Naive thymus-derived CD4-positive, alpha-beta T cell (primary cell): ENCODE measurements around the gene PPM1H. TPM values are rescaled to one million over a fixed set of nuclear protein-coding genes. Genes with fewer than 3 reads are reported as not detected.
"Not testable (repeated sequence)": the region's sequence is repeated elsewhere in the genome, so short reads cannot be mapped to it uniquely, and the experiment has no call there.

ENCODE experiments used
- ATAC-seq: fragments of 150-1000 bp; cut with Tn5 transposase; 2 replicates; pipeline ENCODE4 v1.10.0; 2021; ENCODE audit warnings: mild to moderate bottlenecking, moderate library complexity
- CTCF ChIA-PET: fragments of 350-600 bp; sonication (Branson Sonifier 250); formaldehyde crosslinking; loops from one replicate; lab custom pipeline; 2021; ENCODE audit warnings: antibody characterized with exemption; lab: Charles Lee
- POLR2A ChIA-PET: fragments of 350-600 bp; sonication (Branson Sonifier 250); formaldehyde crosslinking; loops from one replicate; lab custom pipeline; 2021; ENCODE audit warnings: antibody characterized with exemption, inconsistent platforms; lab: Charles Lee
- DNase-seq, 9 donors: peaks; one replicate each; pipeline versions ENCODE4 v3.0.0 to v3.0.0-alpha.2; 2020 to 2022; ENCODE audit warnings: mixed read lengths in 1 of 9
- H3K27ac ChIP-seq: one replicate; pipeline ENCODE4 v1.7.0; 2013; ENCODE audit warnings: mild to moderate bottlenecking, low read depth, low read length, moderate library complexity
- H3K27me3 ChIP-seq, 2 donors: one replicate each; pipeline ENCODE4 v1.7.0; 2013; ENCODE audit warnings: low read length in 2 of 2, mild to moderate bottlenecking in 2 of 2, moderate library complexity in 2 of 2; ENCODE audit not compliant: control insufficient read depth in 2 of 2, insufficient read depth in 2 of 2
- H3K36me3 ChIP-seq, 3 experiments: 1 replicate in 2 of 3; 2 replicates in 1 of 3; pipeline ENCODE4 v1.7.0; 2013; ENCODE audit warnings: low read length in 3 of 3, mild to moderate bottlenecking in 3 of 3, moderate library complexity in 1 of 3; ENCODE audit not compliant: insufficient read depth in 3 of 3, control insufficient read depth in 2 of 3
- H3K4me1 ChIP-seq, 2 donors: one replicate each; pipeline ENCODE4 v1.7.0; 2013; ENCODE audit warnings: low read length in 2 of 2, mild to moderate bottlenecking in 2 of 2, moderate library complexity in 1 of 2; ENCODE audit not compliant: control insufficient read depth in 2 of 2, insufficient read depth in 2 of 2
- H3K4me3 ChIP-seq: 2 replicates; pipeline ENCODE4 v1.7.0; 2013; ENCODE audit warnings: mild to moderate bottlenecking, low read length
- H3K9me3 ChIP-seq, 3 experiments: 1 replicate in 2 of 3; 2 replicates in 1 of 3; pipeline ENCODE4 v1.7.0; 2013; ENCODE audit warnings: low read length in 3 of 3; ENCODE audit not compliant: control insufficient read depth in 2 of 3
- H3K27ac Mint-ChIP-seq, 9 donors: one replicate each; pipeline ENCODE4 v1.8.0; 2020 to 2022; ENCODE audit warnings: mixed read lengths in 9 of 9, mild to moderate bottlenecking in 8 of 9, moderate library complexity in 5 of 9, inconsistent platforms in 2 of 9
- H3K27me3 Mint-ChIP-seq, 5 donors: one replicate each; pipeline ENCODE4 v1.8.0; 2021 to 2022; ENCODE audit warnings: mixed read lengths in 5 of 5, mild to moderate bottlenecking in 1 of 5
- H3K36me3 Mint-ChIP-seq, 5 donors: one replicate each; pipeline ENCODE4 v1.8.0; 2020 to 2022; ENCODE audit warnings: mixed read lengths in 5 of 5, mild to moderate bottlenecking in 3 of 5, inconsistent platforms in 1 of 5
- H3K4me1 Mint-ChIP-seq, 7 donors: one replicate each; pipeline ENCODE4 v1.8.0; 2020 to 2022; ENCODE audit warnings: mixed read lengths in 7 of 7, mild to moderate bottlenecking in 3 of 7, inconsistent platforms in 1 of 7
- H3K4me3 Mint-ChIP-seq, 10 donors: one replicate each; pipeline ENCODE4 v1.8.0; 2020 to 2022; ENCODE audit warnings: mild to moderate bottlenecking in 10 of 10, mixed read lengths in 10 of 10, moderate library complexity in 6 of 10, inconsistent platforms in 2 of 10
- H3K9me3 Mint-ChIP-seq, 11 donors: one replicate each; pipeline ENCODE4 v1.8.0; 2020 to 2022; ENCODE audit warnings: mixed read lengths in 11 of 11, mild to moderate bottlenecking in 4 of 11, inconsistent platforms in 1 of 11, moderate library complexity in 1 of 11
- intact Hi-C, 2 donors: fragments of 100-400 bp; cut with micrococcal nuclease; formaldehyde crosslinking; loops; one replicate each; pipeline ENCODE4 v1.15.1; 2023
- polyA plus RNA-seq, 2 donors: library from polyadenylated mRNA; unstranded; fragments of 300-500 nt; fragmentation: Illumina TruSeq; gene quantifications; one replicate each; pipeline ENCODE4 v1.2.3, GENCODE V29; 2021
- total RNA-seq, 6 experiments: library from RNA in 5 of 6; stranded (reverse) in 5 of 6; gene quantifications; 1 replicate in 5 of 6; 2 replicates in 1 of 6; pipeline ENCODE4 v1.2.3 and lab custom pipeline; 2021 to 2026

Gene PPM1H
- total and polyA plus RNA-seq, 7 experiments from 2014 or later = 0.08 to 2.1 (median 0.34) TPM; not detected in 4

GRCh38 chr12:62947364-62947763 is 12.4 kb upstream of the PPM1H start:
- H3K4me1 Mint-ChIP-seq = no peaks in the 10 kb centered on the region
- no peaks in the 10 kb centered on the region for H3K9me3 ChIP-seq
- ATAC-seq = no peak
- H3K27ac Mint-ChIP-seq = no peak overlapping the region
- H3K4me1 ChIP-seq = no peaks in the 10 kb centered on the region
- H3K27me3 Mint-ChIP-seq = peaks cover 4 to 33% (median 18%) of the 10 kb centered on the region in 5 donors
- peaks cover 0 to 17% (median 4%) of the 10 kb centered on the region in 11 donors for H3K9me3 Mint-ChIP-seq
- no peak overlapping the region for H3K4me3 Mint-ChIP-seq
- H3K36me3 Mint-ChIP-seq = no peaks in the 10 kb centered on the region
- ChIA-PET POLR2A (no interaction called here), CTCF (no interaction called here)
- H3K27me3 ChIP-seq = no peaks in the 10 kb centered on the region
- H3K4me3 ChIP-seq = no peak overlapping the region
- intact Hi-C loops = no loop called here
- H3K27ac ChIP-seq = no peak overlapping the region
- no peaks in the 10 kb centered on the region for H3K36me3 ChIP-seq
- no peak for DNase-seq

GRCh38 chr12:62943779-62944395 is 8.9 kb upstream of the PPM1H start:
- no peak overlapping the region for H3K27ac ChIP-seq
- no peak for DNase-seq
- H3K9me3 ChIP-seq = no peaks in the 10 kb centered on the region
- ChIA-PET POLR2A (no interaction called here), CTCF (interaction anchor here (0.6 kb wide), 1 partner anchor 1984 kb away, joined by 4 read pairs; no protein-coding TSS in a partner anchor)
- Mint-ChIP-seq H3K4me3 (no peak overlapping the region), H3K4me1 (no peaks in the 10 kb centered on the region), H3K9me3 (peaks cover 0 to 6% (median 0%) of the 10 kb centered on the region in 11 donors), H3K27me3 (peaks cover 8 to 28% (median 13%) of the 10 kb centered on the region in 5 donors), H3K27ac (no peak overlapping the region), H3K36me3 (no peaks in the 10 kb centered on the region)
- H3K27me3 ChIP-seq = no peaks in the 10 kb centered on the region
- H3K36me3 ChIP-seq = no peaks in the 10 kb centered on the region
- no peak overlapping the region for H3K4me3 ChIP-seq
- no peaks in the 10 kb centered on the region for H3K4me1 ChIP-seq
- intact Hi-C loops = no loop called here
- no peak for ATAC-seq

DNA sequence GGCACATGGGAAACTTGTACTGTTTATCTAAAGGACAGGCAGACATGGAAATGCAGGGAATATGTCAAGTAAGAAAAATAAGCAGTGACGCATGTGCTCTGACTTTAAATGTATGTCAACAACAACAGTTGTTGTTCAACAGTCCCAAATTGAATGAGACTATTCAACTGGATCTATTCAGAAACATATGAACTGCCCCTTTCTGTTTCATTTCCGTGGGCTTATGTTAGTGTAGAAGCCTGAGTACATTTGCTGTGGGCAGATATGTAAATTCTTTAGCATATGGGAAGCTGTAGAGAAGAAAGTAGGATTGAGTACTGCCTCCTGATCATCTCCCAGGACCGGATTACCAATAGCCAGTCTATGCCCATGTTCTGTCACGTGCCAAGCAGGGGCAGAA is 7.4 kb upstream of the PPM1H start:
- H3K4me3 ChIP-seq, H3K4me3 Mint-ChIP-seq, H3K36me3 Mint-ChIP-seq, POLR2A ChIA-PET, H3K27me3 ChIP-seq, H3K9me3 Mint-ChIP-seq, H3K36me3 ChIP-seq, H3K4me1 ChIP-seq, H3K27ac Mint-ChIP-seq, H3K4me1 Mint-ChIP-seq, DNase-seq, H3K27ac ChIP-seq, CTCF ChIA-PET, intact Hi-C loops, ATAC-seq, H3K9me3 ChIP-seq: not testable (repeated sequence)
- H3K27me3 Mint-ChIP-seq = peaks cover 10 to 28% (median 13%) of the 10 kb centered on the region in 5 donors

GRCh38 chr12:62934239-62934798 is 631 bp downstream of the PPM1H start:
- H3K36me3 ChIP-seq = no peaks in the 10 kb centered on the region
- H3K4me3 ChIP-seq = no peak overlapping the region
- H3K4me1 Mint-ChIP-seq = peaks cover 12 to 14% (median 13%) of the 10 kb centered on the region in 7 donors
- H3K27ac Mint-ChIP-seq = no peak overlapping the region
- H3K27me3 Mint-ChIP-seq = peaks cover 36 to 66% (median 43%) of the 10 kb centered on the region in 5 donors
- H3K27ac ChIP-seq = no peak overlapping the region
- peak in 3 of 9 donors; percentile 3 to 37 (median 3) for DNase-seq
- intact Hi-C loops = no loop called here
- ATAC-seq = peak; percentile 50
- POLR2A ChIA-PET = no interaction called here
- peak overlapping the region; percentile 76 to 88 (median 84) for H3K4me3 Mint-ChIP-seq
- H3K36me3 Mint-ChIP-seq = peaks cover 0 to 2% (median 0%) of the 10 kb centered on the region in 5 donors
- no peaks in the 10 kb centered on the region for H3K4me1 ChIP-seq
- H3K9me3 Mint-ChIP-seq = peaks cover 0 to 3% (median 0%) of the 10 kb centered on the region in 11 donors
- H3K27me3 ChIP-seq = peaks cover 6 to 7% of the 10 kb centered on the region in 2 donors
- CTCF ChIA-PET = interaction anchor here (0.6 kb wide), 1 partner anchor 688 kb away, joined by 4 read pairs; no protein-coding TSS in a partner anchor
- H3K9me3 ChIP-seq = no peaks in the 10 kb centered on the region

DNA sequence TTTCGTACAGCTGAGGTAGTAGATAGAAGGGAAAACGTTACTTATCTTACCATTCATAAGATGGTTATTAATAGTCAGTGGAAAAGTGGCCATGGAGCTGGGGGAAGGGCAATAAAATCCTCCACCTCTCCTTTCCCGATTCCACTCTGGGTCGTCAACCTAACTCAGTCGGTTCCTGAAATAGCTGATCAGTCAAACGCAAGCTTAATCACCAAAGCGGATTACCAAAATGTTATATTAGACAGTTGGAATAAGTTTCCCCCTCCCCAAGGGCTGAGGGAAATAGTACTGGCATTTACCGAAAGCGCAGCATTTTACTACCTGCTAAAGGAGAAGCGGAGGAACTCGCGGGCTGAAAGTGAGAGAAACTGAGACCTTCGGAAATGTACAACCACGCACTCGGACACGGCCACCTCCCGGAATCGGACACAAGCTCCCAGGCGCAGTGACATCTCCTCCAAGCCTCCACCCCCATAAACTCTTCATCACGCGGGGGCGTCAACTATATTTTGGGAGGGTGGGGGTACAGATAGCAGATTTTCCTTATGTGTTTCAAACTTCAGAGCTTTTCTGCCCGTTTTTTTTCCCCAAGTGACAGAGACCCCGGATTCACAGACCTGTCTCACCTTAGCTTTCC is 1.2 kb downstream of the PPM1H start:
- Mint-ChIP-seq H3K27ac (no peak overlapping the region), H3K27me3 (peaks cover 40 to 64% (median 43%) of the 10 kb centered on the region in 5 donors), H3K4me3 (peak overlapping the region; percentile 76 to 88 (median 84)), H3K36me3 (peaks cover 0 to 2% (median 0%) of the 10 kb centered on the region in 5 donors), H3K4me1 (peaks cover 12 to 14% (median 13%) of the 10 kb centered on the region in 7 donors), H3K9me3 (peaks cover 0 to 2% (median 0%) of the 10 kb centered on the region in 11 donors)
- no peak for ATAC-seq
- Histone ChIP-seq H3K4me3 (no peak overlapping the region), H3K9me3 (no peaks in the 10 kb centered on the region), H3K27me3 (peaks cover 6 to 7% of the 10 kb centered on the region in 2 donors), H3K27ac (no peak overlapping the region), H3K4me1 (no peaks in the 10 kb centered on the region), H3K36me3 (no peaks in the 10 kb centered on the region)
- intact Hi-C loops = no loop called here
- ChIA-PET CTCF (interaction anchor here (0.7 kb wide), 1 partner anchor 487 kb away, joined by 3 read pairs; no protein-coding TSS in a partner anchor), POLR2A (no interaction called here)
- no peak for DNase-seq

DNA sequence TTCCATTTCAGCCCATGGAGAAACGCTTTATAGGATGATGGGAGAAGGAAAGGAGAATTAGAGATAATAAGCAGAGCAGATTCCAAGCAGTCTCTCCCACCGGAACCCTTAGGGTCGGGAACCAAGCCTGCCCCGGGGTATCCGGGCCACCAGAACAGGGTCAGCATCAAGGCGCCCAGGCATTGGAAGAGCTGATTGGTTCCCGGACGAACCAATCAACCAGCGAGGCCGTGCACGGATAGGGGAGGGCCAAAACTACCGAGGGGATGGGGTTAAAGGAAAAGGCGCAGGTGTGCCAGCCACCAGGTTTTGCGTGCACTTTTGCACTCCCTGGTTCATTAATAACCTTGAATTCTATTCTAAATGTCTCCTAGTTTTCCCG is 1.7 kb downstream of the PPM1H start:
- Mint-ChIP-seq H3K36me3 (peaks cover 0 to 2% (median 0%) of the 10 kb centered on the region in 5 donors), H3K9me3 (peaks cover 0 to 2% (median 0%) of the 10 kb centered on the region in 11 donors), H3K27ac (no peak overlapping the region), H3K4me1 (peaks cover 12 to 14% (median 13%) of the 10 kb centered on the region in 7 donors), H3K4me3 (peak overlapping the region in 9 of 10 donors; percentile 32 to 88 (median 78)), H3K27me3 (peaks cover 43 to 69% (median 47%) of the 10 kb centered on the region in 5 donors)
- Histone ChIP-seq H3K36me3 (no peaks in the 10 kb centered on the region), H3K27me3 (peaks cover 6 to 7% of the 10 kb centered on the region in 2 donors), H3K9me3 (no peaks in the 10 kb centered on the region), H3K4me3 (no peak overlapping the region), H3K4me1 (no peaks in the 10 kb centered on the region), H3K27ac (no peak overlapping the region)
- CTCF ChIA-PET = interaction anchor here (0.7 kb wide), 1 partner anchor 487 kb away, joined by 3 read pairs; no protein-coding TSS in a partner anchor
- DNase-seq = no peak
- ATAC-seq = no peak
- intact Hi-C loops = no loop called here
- POLR2A ChIA-PET = no interaction called here
